Activated CD4-positive, alpha-beta memory T cell treated with anti-CD3 and anti-CD28 coated beads for 36 hours (primary cell): ENCODE measurements around the gene ACY1. TPM values are rescaled to one million over a fixed set of nuclear protein-coding genes. Genes with fewer than 3 reads are reported as not detected.
"Not testable (repeated sequence)": the region's sequence is repeated elsewhere in the genome, so short reads cannot be mapped to it uniquely, and the experiment has no call there.

Experiments
- CTCF ChIA-PET: fragments of 350-600 bp; sonication (Branson Sonifier 250); formaldehyde crosslinking; loops from one replicate; lab custom pipeline; 2021; ENCODE audit warnings: antibody characterized with exemption, inconsistent platforms; lab: Charles Lee
- POLR2A ChIA-PET: fragments of 350-600 bp; sonication (Branson Sonifier 250); formaldehyde crosslinking; loops from one replicate; lab custom pipeline; 2021; ENCODE audit warnings: antibody characterized with exemption; lab: Charles Lee
- DNase-seq: peaks from one replicate; pipeline ENCODE4 v3.0.0-alpha.2; 2020
- H3K27ac Mint-ChIP-seq: one replicate; pipeline ENCODE4 v1.8.0; 2021; ENCODE audit warnings: mixed read lengths
- H3K27me3 Mint-ChIP-seq: one replicate; pipeline ENCODE4 v1.8.0; 2021; ENCODE audit warnings: mixed read lengths
- H3K36me3 Mint-ChIP-seq: one replicate; pipeline ENCODE4 v1.8.0; 2021; ENCODE audit warnings: mixed read lengths
- H3K4me1 Mint-ChIP-seq: one replicate; pipeline ENCODE4 v1.8.0; 2021; ENCODE audit warnings: low read depth, mixed read lengths
- H3K4me3 Mint-ChIP-seq: one replicate; pipeline ENCODE4 v1.8.0; 2021; ENCODE audit warnings: mild to moderate bottlenecking, mixed read lengths
- H3K9me3 Mint-ChIP-seq: one replicate; pipeline ENCODE4 v1.8.0; 2021; ENCODE audit warnings: mixed read lengths
- intact Hi-C: fragments of 100-400 bp; cut with micrococcal nuclease; formaldehyde crosslinking; loops from one replicate; pipeline ENCODE4 v1.15.1; 2023
- total RNA-seq, 2 experiments: library from RNA; stranded (reverse); gene quantifications; one replicate each; pipeline ENCODE4 v1.2.3, GENCODE V29; 2021

ACY1 gene
- total RNA-seq, 2 experiments from 2014 or later: 53.1 to 59.2 TPM

- peaks cover 4% of the 10 kb centered on the region for H3K4me1 Mint-ChIP-seq
- H3K9me3 Mint-ChIP-seq: no peaks in the 10 kb centered on the region
- intact Hi-C loops: no loop called here
- H3K4me3 Mint-ChIP-seq: no peak overlapping the region
- no peaks in the 10 kb centered on the region for H3K27me3 Mint-ChIP-seq
- POLR2A ChIA-PET: no interaction called here
- CTCF ChIA-PET: no interaction called here
- DNase-seq: no peak
- no peak overlapping the region for H3K27ac Mint-ChIP-seq
- no peaks in the 10 kb centered on the region for H3K36me3 Mint-ChIP-seq
Measured at GRCh38 chr3:52023860-52024764, 40.8 kb downstream of the ACY1 start.

GRCh38 chr3:52024765-52025452 lies 41.6 kb downstream of the ACY1 start:
- Mint-ChIP-seq H3K4me3 (no peak overlapping the region), H3K4me1 (peaks cover 4% of the 10 kb centered on the region), H3K27me3 (no peaks in the 10 kb centered on the region), H3K27ac (no peak overlapping the region), H3K9me3 (no peaks in the 10 kb centered on the region), H3K36me3 (no peaks in the 10 kb centered on the region)
- CTCF ChIA-PET: interaction anchor here (1.0 to 1.1 kb wide), 2 partner anchors 19 to 24 kb away, joined by 3 read pairs; no protein-coding TSS in a partner anchor
- POLR2A ChIA-PET: no interaction called here
- no peak for DNase-seq
- intact Hi-C loops: no loop called here

- H3K4me3 Mint-ChIP-seq: no peak overlapping the region
- H3K4me1 Mint-ChIP-seq: peaks cover 4% of the 10 kb centered on the region
- no peak overlapping the region for H3K27ac Mint-ChIP-seq
- no peaks in the 10 kb centered on the region for H3K36me3 Mint-ChIP-seq
- no peak for DNase-seq
- CTCF ChIA-PET: interaction anchor here (1.0 to 1.1 kb wide), 2 partner anchors 20 to 25 kb away, joined by 3 read pairs; no protein-coding TSS in a partner anchor
- H3K27me3 Mint-ChIP-seq: no peaks in the 10 kb centered on the region
- no peaks in the 10 kb centered on the region for H3K9me3 Mint-ChIP-seq
- POLR2A ChIA-PET: no interaction called here
- intact Hi-C loops: no loop called here
Measured at GRCh38 chr3:52025453-52025852, 42.1 kb downstream of the ACY1 start.

DNA sequence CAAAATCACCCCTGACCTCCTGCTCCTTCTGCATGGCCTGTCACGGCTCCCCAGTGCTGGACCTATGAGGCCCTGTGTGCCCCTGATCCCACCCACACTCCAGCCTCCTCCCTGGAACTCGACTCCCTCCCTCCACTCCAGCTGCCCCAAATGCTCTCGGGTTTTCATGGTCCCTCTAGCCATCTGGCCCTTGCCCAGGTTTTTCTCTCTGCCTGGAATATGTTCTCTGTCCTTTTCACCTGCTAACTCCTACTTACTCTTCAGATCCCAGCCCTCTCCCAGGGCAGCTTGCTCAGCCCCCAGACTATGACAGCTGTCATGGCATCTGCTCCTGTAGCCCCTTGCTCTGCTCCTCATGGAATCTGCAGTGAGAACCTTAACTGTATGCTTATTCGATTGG lies 42.7 kb downstream of the ACY1 start:
- DNase-seq: no peak
- H3K9me3 Mint-ChIP-seq: no peaks in the 10 kb centered on the region
- intact Hi-C loops: no loop called here
- no peak overlapping the region for H3K27ac Mint-ChIP-seq
- H3K36me3 Mint-ChIP-seq: no peaks in the 10 kb centered on the region
- peaks cover 4% of the 10 kb centered on the region for H3K4me1 Mint-ChIP-seq
- no peaks in the 10 kb centered on the region for H3K27me3 Mint-ChIP-seq
- ChIA-PET POLR2A (no interaction called here), CTCF (no interaction called here)
- H3K4me3 Mint-ChIP-seq: no peak overlapping the region

GRCh38 chr3:52028572-52028971 lies 45.2 kb downstream of the ACY1 start:
- no peak overlapping the region for H3K27ac Mint-ChIP-seq
- peaks cover 4% of the 10 kb centered on the region for H3K4me1 Mint-ChIP-seq
- no peak for DNase-seq
- ChIA-PET CTCF (interaction anchor here (1.2 kb wide), 1 partner anchor 311 kb away, joined by 3 read pairs; no protein-coding TSS in a partner anchor), POLR2A (interaction anchor here (1.1 kb wide), 1 partner anchor 27 kb away, joined by 3 read pairs; the partner anchor contains the start of gene DUSP7)
- no peak overlapping the region for H3K4me3 Mint-ChIP-seq
- intact Hi-C loops: no loop called here
- H3K36me3 Mint-ChIP-seq: no peaks in the 10 kb centered on the region
- no peaks in the 10 kb centered on the region for H3K27me3 Mint-ChIP-seq
- no peaks in the 10 kb centered on the region for H3K9me3 Mint-ChIP-seq

GRCh38 chr3:52029053-52029452 lies 45.7 kb downstream of the ACY1 start:
- no peaks in the 10 kb centered on the region for H3K9me3 Mint-ChIP-seq
- H3K36me3 Mint-ChIP-seq: no peaks in the 10 kb centered on the region
- intact Hi-C loops: no loop called here
- no peak overlapping the region for H3K27ac Mint-ChIP-seq
- no peaks in the 10 kb centered on the region for H3K27me3 Mint-ChIP-seq
- POLR2A ChIA-PET: interaction anchor here (1.1 kb wide), 1 partner anchor 27 kb away, joined by 3 read pairs; the partner anchor contains the start of gene DUSP7
- CTCF ChIA-PET: interaction anchor here (1.2 kb wide), 1 partner anchor 310 kb away, joined by 3 read pairs; no protein-coding TSS in a partner anchor
- no peak overlapping the region for H3K4me3 Mint-ChIP-seq
- no peak for DNase-seq
- H3K4me1 Mint-ChIP-seq: peaks cover 4% of the 10 kb centered on the region

DNA sequence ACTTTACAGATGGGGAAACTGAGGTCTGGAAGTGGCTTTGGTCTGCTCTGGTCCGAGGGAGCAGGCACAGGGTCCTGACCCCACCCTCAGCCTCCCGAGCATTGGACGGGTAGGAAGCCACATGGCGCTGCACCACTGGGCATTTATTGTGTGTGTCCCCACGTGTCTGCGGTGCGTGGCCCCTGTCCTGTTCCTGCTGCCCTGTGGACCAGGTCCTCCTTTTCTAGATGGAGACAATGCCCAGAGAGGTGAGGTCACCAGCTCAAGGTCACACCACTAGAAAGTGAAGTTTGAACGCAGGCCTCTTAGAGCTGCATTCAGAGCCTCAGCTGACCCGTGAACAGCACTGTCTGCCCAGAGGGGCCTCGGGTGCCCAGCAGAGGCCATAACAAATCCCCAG lies 46.2 kb downstream of the ACY1 start:
- Mint-ChIP-seq H3K4me3 (no peak overlapping the region), H3K36me3 (no peaks in the 10 kb centered on the region), H3K9me3 (no peaks in the 10 kb centered on the region), H3K4me1 (no peaks in the 10 kb centered on the region), H3K27ac (no peak overlapping the region), H3K27me3 (no peaks in the 10 kb centered on the region)
- ChIA-PET CTCF (interaction anchor here (1.2 kb wide), 1 partner anchor 310 kb away, joined by 3 read pairs; no protein-coding TSS in a partner anchor), POLR2A (interaction anchor here (1.1 kb wide), 1 partner anchor 26 kb away, joined by 3 read pairs; the partner anchor contains the start of gene DUSP7)
- no peak for DNase-seq
- intact Hi-C loops: no loop called here

DNA sequence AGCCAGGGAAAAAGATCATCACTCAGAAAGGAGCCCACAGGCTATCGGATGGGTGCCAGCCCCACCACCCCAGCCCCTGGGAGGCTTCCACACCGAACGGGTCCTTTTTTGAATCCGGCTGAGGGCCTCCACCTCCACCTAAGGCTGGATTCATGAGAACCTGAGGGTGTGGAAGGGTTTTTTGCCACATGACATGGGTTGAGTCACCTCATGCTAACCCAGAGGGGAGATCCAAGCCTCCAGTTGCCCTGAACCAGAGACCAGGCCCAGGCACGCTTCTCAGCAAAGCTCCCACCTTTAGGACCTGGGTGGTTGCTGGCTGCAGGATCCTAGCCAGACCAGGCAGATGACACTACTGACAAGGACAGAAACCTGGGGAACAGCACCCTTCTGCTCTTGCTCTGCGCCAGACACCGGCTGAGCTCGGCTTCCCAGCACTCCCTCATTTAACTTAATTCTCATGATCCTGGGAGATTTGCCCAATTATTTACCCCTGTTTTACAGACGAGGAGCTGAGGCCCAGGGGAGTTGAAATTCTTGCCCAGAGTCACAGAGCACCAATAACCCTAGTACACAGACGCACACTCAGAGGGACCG lies 47.5 kb downstream of the ACY1 start:
- H3K27ac Mint-ChIP-seq: no peak overlapping the region
- ChIA-PET POLR2A (no interaction called here), CTCF (no interaction called here)
- intact Hi-C loops: no loop called here
- H3K4me3 Mint-ChIP-seq: no peak overlapping the region
- no peaks in the 10 kb centered on the region for H3K4me1 Mint-ChIP-seq
- no peaks in the 10 kb centered on the region for H3K27me3 Mint-ChIP-seq
- no peaks in the 10 kb centered on the region for H3K36me3 Mint-ChIP-seq
- no peak for DNase-seq
- no peaks in the 10 kb centered on the region for H3K9me3 Mint-ChIP-seq

- Mint-ChIP-seq H3K36me3 (no peaks in the 10 kb centered on the region), H3K27me3 (no peaks in the 10 kb centered on the region), H3K4me3 (no peak overlapping the region), H3K9me3 (no peaks in the 10 kb centered on the region), H3K27ac (no peak overlapping the region), H3K4me1 (no peaks in the 10 kb centered on the region)
- CTCF ChIA-PET: no interaction called here
- POLR2A ChIA-PET: no interaction called here
- intact Hi-C loops: no loop called here
- DNase-seq: no peak
Measured at GRCh38 chr3:52031896-52032295, 48.6 kb downstream of the ACY1 start.

GRCh38 chr3:52032702-52033408 lies 49.5 kb downstream of the ACY1 start:
- POLR2A ChIA-PET: no interaction called here
- no peaks in the 10 kb centered on the region for H3K36me3 Mint-ChIP-seq
- H3K4me3 Mint-ChIP-seq: no peak overlapping the region
- H3K4me1 Mint-ChIP-seq: no peaks in the 10 kb centered on the region
- no peak overlapping the region for H3K27ac Mint-ChIP-seq
- CTCF ChIA-PET: interaction anchor here (1.2 kb wide), 1 partner anchor 21 kb away, joined by 3 read pairs; no protein-coding TSS in a partner anchor
- intact Hi-C loops: no loop called here
- no peaks in the 10 kb centered on the region for H3K27me3 Mint-ChIP-seq
- no peaks in the 10 kb centered on the region for H3K9me3 Mint-ChIP-seq
- no peak for DNase-seq

GRCh38 chr3:52033748-52034147 lies 50.4 kb downstream of the ACY1 start:
- H3K4me3 Mint-ChIP-seq, POLR2A ChIA-PET, H3K9me3 Mint-ChIP-seq, H3K27ac Mint-ChIP-seq, H3K4me1 Mint-ChIP-seq, intact Hi-C loops, H3K27me3 Mint-ChIP-seq, DNase-seq, H3K36me3 Mint-ChIP-seq: not testable (repeated sequence)
- CTCF ChIA-PET: interaction anchor here (1.2 kb wide), 1 partner anchor 20 kb away, joined by 3 read pairs; no protein-coding TSS in a partner anchor
